Osteoblast (primary cell): ENCODE data around the gene MAP4K4. TPM values are rescaled to one million over a fixed set of nuclear protein-coding genes. Genes with fewer than 3 reads are reported as not detected.
A peak's percentile ranks its signal among the peaks of the same experiment; 100 is the strongest.

ENCODE experiments used
- DNase-seq: peaks from one replicate; pipeline ENCODE4 v3.0.0; 2011; ENCODE audit warnings: low spot score, mixed read lengths; ENCODE audit not compliant: insufficient read length; ENCODE audit errors: missing footprints
- H2AFZ ChIP-seq: 2 replicates; pipeline ENCODE4 v1.6.0; 2011; ENCODE audit warnings: mild to moderate bottlenecking, low read length
- H3K27ac ChIP-seq: 2 replicates; pipeline ENCODE4 v1.5.1; 2011; ENCODE audit warnings: mild to moderate bottlenecking, low read depth, low read length, moderate library complexity
- H3K27me3 ChIP-seq: 2 replicates; pipeline ENCODE4 v1.6.0; 2012; ENCODE audit warnings: mild to moderate bottlenecking, control low read depth, inconsistent platforms, low read length, moderate library complexity; ENCODE audit not compliant: insufficient read depth
- H3K36me3 ChIP-seq: 2 replicates; pipeline ENCODE4 v1.5.1; 2011; ENCODE audit warnings: mild to moderate bottlenecking, low read length, control low read depth, moderate library complexity; ENCODE audit not compliant: insufficient read depth
- H3K4me1 ChIP-seq: 2 replicates; pipeline ENCODE4 v1.5.1; 2011; ENCODE audit warnings: mild to moderate bottlenecking, low read length, control low read depth, moderate library complexity; ENCODE audit not compliant: insufficient read depth
- H3K4me2 ChIP-seq: 2 replicates; pipeline ENCODE4 v1.6.0; 2011; ENCODE audit warnings: mild to moderate bottlenecking, low read length; ENCODE audit not compliant: insufficient read depth
- H3K4me3 ChIP-seq: fragments of 200-600 bp; sonication (generic); 3 replicates; pipeline ENCODE4 v1.5.1; 2012; ENCODE audit warnings: mild to moderate bottlenecking, low read length, inconsistent platforms; ENCODE audit not compliant: insufficient read depth
- H3K79me2 ChIP-seq: 2 replicates; pipeline ENCODE4 v1.6.0; 2012; ENCODE audit warnings: mild to moderate bottlenecking, low read length, control low read depth, inconsistent platforms; ENCODE audit not compliant: insufficient read depth
- H3K9me3 ChIP-seq: 2 replicates; pipeline ENCODE4 v1.5.1; 2011; ENCODE audit warnings: low read depth, low read length, control low read depth
- H4K20me1 ChIP-seq: 2 replicates; pipeline ENCODE4 v1.6.0; 2012; ENCODE audit warnings: mild to moderate bottlenecking, low read length, control low read depth; ENCODE audit not compliant: insufficient read depth
- total RNA-seq: library from RNA; depleted of rRNA; stranded (reverse); fragments of >200 nt; gene quantifications from 2 replicates; pipeline ENCODE4 v1.2.3, GENCODE V29; 2012
- TF ChIP-seq, protein P1 (sequence below): IDR thresholded peaks from 2 replicates; pipeline ENCODE4 v1.5.1; 2011; ENCODE audit warnings: mild to moderate bottlenecking, low read depth, low read length, moderate library complexity; ENCODE audit errors: extremely low read depth

The MAP4K4 gene
- total RNA-seq, 1 donor: 231 TPM

DNA sequence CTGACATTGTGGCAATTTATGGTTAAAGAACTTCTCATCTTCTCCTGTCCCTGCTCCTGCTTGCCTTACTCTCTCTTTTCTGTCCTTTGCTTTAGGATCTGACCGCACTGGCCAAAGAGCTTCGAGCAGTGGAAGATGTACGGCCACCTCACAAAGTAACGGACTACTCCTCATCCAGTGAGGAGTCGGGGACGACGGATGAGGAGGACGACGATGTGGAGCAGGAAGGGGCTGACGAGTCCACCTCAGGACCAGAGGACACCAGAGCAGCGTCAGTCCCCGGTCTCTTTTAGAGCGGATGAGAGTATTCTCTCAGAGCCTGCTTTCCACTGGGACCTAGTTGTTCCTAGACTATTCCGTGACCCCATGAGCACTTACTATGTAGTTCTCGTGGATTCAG is 172.0 kb downstream of the MAP4K4 start:
- H3K36me3 ChIP-seq: peaks cover 89% of the 10 kb centered on the region
- H3K4me2 ChIP-seq: no peak overlapping the region
- no peak overlapping the region for H3K27ac ChIP-seq
- TF ChIP-seq, protein P1, sequence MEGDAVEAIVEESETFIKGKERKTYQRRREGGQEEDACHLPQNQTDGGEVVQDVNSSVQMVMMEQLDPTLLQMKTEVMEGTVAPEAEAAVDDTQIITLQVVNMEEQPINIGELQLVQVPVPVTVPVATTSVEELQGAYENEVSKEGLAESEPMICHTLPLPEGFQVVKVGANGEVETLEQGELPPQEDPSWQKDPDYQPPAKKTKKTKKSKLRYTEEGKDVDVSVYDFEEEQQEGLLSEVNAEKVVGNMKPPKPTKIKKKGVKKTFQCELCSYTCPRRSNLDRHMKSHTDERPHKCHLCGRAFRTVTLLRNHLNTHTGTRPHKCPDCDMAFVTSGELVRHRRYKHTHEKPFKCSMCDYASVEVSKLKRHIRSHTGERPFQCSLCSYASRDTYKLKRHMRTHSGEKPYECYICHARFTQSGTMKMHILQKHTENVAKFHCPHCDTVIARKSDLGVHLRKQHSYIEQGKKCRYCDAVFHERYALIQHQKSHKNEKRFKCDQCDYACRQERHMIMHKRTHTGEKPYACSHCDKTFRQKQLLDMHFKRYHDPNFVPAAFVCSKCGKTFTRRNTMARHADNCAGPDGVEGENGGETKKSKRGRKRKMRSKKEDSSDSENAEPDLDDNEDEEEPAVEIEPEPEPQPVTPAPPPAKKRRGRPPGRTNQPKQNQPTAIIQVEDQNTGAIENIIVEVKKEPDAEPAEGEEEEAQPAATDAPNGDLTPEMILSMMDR: no peak
- H3K9me3 ChIP-seq: no peaks in the 10 kb centered on the region
- no peaks in the 10 kb centered on the region for H4K20me1 ChIP-seq
- H3K4me3 ChIP-seq: no peak overlapping the region
- peaks cover 57% of the 10 kb centered on the region for H3K79me2 ChIP-seq
- H3K27me3 ChIP-seq: no peaks in the 10 kb centered on the region
- H3K4me1 ChIP-seq: peaks cover 4% of the 10 kb centered on the region
- no peak overlapping the region for H2AFZ ChIP-seq
- no peak for DNase-seq

DNA sequence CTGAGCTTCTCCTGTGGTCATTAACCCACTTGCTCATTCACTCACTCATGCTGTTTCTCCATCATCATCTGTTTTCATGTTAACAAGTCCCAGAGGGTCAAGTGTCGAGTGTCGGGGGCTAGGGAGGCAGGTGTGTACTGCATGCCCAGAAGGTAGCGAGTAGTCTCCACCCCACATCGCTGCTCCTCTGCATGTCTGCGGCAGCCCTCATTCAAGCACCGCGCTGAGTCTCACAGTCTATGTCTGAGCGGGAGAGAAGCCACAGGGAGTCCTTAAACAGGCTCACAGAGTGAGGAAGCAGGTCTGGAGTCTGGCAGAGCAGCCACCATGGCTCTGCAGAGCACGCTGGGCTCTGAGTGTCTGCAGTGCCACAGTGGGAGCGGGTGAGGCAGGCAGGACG is 172.9 kb downstream of the MAP4K4 start:
- Histone ChIP-seq H3K4me2 (no peak overlapping the region), H2AFZ (no peak overlapping the region), H3K36me3 (peaks cover 89% of the 10 kb centered on the region), H3K4me1 (peaks cover 4% of the 10 kb centered on the region), H3K4me3 (no peak overlapping the region), H3K79me2 (peaks cover 59% of the 10 kb centered on the region), H3K27ac (no peak overlapping the region), H4K20me1 (no peaks in the 10 kb centered on the region), H3K27me3 (no peaks in the 10 kb centered on the region), H3K9me3 (no peaks in the 10 kb centered on the region)
- DNase-seq: no peak
- TF ChIP-seq, protein P1: no peak

- no peaks in the 10 kb centered on the region for H3K9me3 ChIP-seq
- H3K36me3 ChIP-seq: peaks cover 89% of the 10 kb centered on the region
- no peak for DNase-seq
- H3K27me3 ChIP-seq: no peaks in the 10 kb centered on the region
- H3K4me2 ChIP-seq: no peak overlapping the region
- H3K27ac ChIP-seq: no peak overlapping the region
- H3K4me3 ChIP-seq: no peak overlapping the region
- no peak overlapping the region for H2AFZ ChIP-seq
- TF ChIP-seq, protein P1: no peak
- no peaks in the 10 kb centered on the region for H4K20me1 ChIP-seq
- peaks cover 4% of the 10 kb centered on the region for H3K4me1 ChIP-seq
- H3K79me2 ChIP-seq: peaks cover 61% of the 10 kb centered on the region
These were observed 174.0 kb downstream of the MAP4K4 start for GRCh38 chr2:101871480-101871879.

DNA sequence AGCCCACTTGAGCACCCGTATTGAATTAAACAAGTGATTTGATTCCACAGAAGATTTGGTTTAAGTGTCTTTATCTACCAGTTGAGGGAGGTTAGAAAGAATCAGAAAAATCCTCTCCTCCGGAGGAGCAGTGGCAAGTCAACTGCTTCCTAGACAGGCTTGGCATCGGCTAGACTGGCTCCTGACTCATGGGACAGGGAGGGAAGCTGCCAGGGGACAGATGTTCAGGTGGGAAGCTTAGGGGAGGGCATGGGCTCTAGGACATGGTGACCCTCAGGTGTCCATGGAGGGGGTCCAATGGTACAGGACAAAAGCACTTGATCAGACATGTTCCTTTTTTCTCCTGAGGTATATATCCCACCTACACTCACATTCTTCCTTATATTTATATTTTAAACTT is 175.0 kb downstream of the MAP4K4 start:
- no peak overlapping the region for H2AFZ ChIP-seq
- peaks cover 69% of the 10 kb centered on the region for H3K79me2 ChIP-seq
- H3K4me1 ChIP-seq: peaks cover 4% of the 10 kb centered on the region

More for the DNA sequence above, 175.0 kb downstream of the MAP4K4 start:
- Histone ChIP-seq H3K36me3 (peaks cover 88% of the 10 kb centered on the region), H3K27ac (no peak overlapping the region), H3K4me3 (no peak overlapping the region), H3K27me3 (no peaks in the 10 kb centered on the region), H3K9me3 (no peaks in the 10 kb centered on the region), H3K4me2 (no peak overlapping the region), H4K20me1 (no peaks in the 10 kb centered on the region)
- peak; percentile 58 for DNase-seq
- TF ChIP-seq, protein P1: no peak
